Measurements from ENCODE around the gene ARHGEF25. TPM values are rescaled to one million over a fixed set of nuclear protein-coding genes. Genes with fewer than 3 reads are reported as not detected.

ARHGEF25 gene
- total and polyA plus RNA-seq, 2 of the 13 experiments (the other 11 are each of a cell fraction or from before 2014, with no cell fraction given): 11.5 to 12.5 TPM

DNA sequence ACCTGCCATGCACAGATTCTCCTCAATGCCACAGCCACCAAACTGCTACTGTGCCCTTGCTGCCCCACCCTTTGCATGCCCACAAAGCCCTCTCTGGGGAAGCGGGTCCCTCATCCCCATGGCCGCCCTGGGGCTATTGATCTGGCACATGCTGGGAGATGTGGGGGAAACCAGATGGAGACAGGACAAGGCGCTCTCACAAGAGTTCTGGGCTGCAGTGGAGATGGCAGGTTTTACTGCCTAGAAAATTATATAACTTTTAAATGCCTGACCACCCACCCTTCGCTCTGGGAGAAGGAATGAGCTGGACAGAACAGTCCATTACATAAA, 30.8 kb upstream of the ARHGEF25 start (continued):
- TF ChIP-seq ETV6 (CRISPR knock-in tag; conservative IDR thresholded peaks at IDR 0.05): no peak
- TF ChIP-seq ZNF749 (CRISPR knock-in tag; IDR thresholded peaks at IDR 0.05; ENCODE audit: borderline replicate concordance): no peak; the same call in 1 of the 2 replicates
- TF ChIP-seq NFRKB (IDR thresholded peaks at IDR 0.05): no peak
- no peak for TF ChIP-seq ATAD3A (CRISPR knock-in tag; IDR thresholded peaks at IDR 0.05)
- no peak for TF ChIP-seq TOE1 (CRISPR knock-in tag; IDR thresholded peaks at IDR 0.05)
- TF ChIP-seq, protein P1, sequence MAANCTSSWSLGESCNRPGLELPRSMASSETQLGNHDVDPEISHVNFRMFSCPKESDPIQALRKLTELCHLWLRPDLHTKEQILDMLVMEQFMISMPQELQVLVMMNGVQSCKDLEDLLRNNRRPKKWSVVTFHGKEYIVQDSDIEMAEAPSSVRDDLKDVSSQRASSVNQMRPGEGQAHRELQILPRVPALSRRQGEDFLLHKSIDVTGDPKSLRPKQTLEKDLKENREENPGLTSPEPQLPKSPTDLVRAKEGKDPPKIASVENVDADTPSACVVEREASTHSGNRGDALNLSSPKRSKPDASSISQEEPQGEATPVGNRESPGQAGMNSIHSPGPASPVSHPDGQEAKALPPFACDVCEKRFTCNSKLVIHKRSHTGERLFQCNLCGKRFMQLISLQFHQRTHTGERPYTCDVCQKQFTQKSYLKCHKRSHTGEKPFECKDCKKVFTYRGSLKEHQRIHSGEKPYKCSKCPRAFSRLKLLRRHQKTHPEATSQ (CRISPR knock-in tag; IDR thresholded peaks at IDR 0.05; ENCODE audit: borderline replicate concordance): no peak
- 0 out of 2 replicates have a peak, but pooled peaks have one; percentile 45 for TF ChIP-seq HNRNPL (IDR thresholded peaks at IDR 0.05; ENCODE audit: low read depth, low read length)
- 0 out of 2 replicates have a peak, but pooled peaks have one; percentile 1 for TF ChIP-seq ZNF670 (CRISPR knock-in tag; IDR thresholded peaks at IDR 0.05; ENCODE audit: borderline replicate concordance)
- TF ChIP-seq ZFY (CRISPR knock-in tag; IDR thresholded peaks at IDR 0.05): no peak
- TF ChIP-seq HMG20B (CRISPR knock-in tag; conservative IDR thresholded peaks at IDR 0.05): no peak
- TF ChIP-seq HIVEP1 (CRISPR knock-in tag; IDR thresholded peaks at IDR 0.05): no peak
- TF ChIP-seq ZNF24 (IDR thresholded peaks at IDR 0.05): no peak
- no peak for TF ChIP-seq ZNF83 (CRISPR knock-in tag; IDR thresholded peaks at IDR 0.05; ENCODE audit: borderline replicate concordance)
- TF ChIP-seq, protein P2, sequence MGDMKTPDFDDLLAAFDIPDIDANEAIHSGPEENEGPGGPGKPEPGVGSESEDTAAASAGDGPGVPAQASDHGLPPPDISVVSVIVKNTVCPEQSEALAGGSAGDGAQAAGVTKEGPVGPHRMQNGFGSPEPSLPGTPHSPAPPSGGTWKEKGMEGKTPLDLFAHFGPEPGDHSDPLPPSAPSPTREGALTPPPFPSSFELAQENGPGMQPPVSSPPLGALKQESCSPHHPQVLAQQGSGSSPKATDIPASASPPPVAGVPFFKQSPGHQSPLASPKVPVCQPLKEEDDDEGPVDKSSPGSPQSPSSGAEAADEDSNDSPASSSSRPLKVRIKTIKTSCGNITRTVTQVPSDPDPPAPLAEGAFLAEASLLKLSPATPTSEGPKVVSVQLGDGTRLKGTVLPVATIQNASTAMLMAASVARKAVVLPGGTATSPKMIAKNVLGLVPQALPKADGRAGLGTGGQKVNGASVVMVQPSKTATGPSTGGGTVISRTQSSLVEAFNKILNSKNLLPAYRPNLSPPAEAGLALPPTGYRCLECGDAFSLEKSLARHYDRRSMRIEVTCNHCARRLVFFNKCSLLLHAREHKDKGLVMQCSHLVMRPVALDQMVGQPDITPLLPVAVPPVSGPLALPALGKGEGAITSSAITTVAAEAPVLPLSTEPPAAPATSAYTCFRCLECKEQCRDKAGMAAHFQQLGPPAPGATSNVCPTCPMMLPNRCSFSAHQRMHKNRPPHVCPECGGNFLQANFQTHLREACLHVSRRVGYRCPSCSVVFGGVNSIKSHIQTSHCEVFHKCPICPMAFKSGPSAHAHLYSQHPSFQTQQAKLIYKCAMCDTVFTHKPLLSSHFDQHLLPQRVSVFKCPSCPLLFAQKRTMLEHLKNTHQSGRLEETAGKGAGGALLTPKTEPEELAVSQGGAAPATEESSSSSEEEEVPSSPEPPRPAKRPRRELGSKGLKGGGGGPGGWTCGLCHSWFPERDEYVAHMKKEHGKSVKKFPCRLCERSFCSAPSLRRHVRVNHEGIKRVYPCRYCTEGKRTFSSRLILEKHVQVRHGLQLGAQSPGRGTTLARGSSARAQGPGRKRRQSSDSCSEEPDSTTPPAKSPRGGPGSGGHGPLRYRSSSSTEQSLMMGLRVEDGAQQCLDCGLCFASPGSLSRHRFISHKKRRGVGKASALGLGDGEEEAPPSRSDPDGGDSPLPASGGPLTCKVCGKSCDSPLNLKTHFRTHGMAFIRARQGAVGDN (CRISPR knock-in tag; IDR thresholded peaks at IDR 0.05): peak; percentile 88
- peak; percentile 33 for TF ChIP-seq SALL1 (CRISPR knock-in tag; IDR thresholded peaks at IDR 0.05)
- no peak for TF ChIP-seq ZNF207 (IDR thresholded peaks at IDR 0.05; ENCODE audit: borderline replicate concordance)
- TF ChIP-seq, protein P3, sequence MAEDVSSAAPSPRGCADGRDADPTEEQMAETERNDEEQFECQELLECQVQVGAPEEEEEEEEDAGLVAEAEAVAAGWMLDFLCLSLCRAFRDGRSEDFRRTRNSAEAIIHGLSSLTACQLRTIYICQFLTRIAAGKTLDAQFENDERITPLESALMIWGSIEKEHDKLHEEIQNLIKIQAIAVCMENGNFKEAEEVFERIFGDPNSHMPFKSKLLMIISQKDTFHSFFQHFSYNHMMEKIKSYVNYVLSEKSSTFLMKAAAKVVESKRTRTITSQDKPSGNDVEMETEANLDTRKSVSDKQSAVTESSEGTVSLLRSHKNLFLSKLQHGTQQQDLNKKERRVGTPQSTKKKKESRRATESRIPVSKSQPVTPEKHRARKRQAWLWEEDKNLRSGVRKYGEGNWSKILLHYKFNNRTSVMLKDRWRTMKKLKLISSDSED (CRISPR knock-in tag; IDR thresholded peaks at IDR 0.05): peak; percentile 39; the same call in 1 of the 2 replicates
- TF ChIP-seq, protein P4, sequence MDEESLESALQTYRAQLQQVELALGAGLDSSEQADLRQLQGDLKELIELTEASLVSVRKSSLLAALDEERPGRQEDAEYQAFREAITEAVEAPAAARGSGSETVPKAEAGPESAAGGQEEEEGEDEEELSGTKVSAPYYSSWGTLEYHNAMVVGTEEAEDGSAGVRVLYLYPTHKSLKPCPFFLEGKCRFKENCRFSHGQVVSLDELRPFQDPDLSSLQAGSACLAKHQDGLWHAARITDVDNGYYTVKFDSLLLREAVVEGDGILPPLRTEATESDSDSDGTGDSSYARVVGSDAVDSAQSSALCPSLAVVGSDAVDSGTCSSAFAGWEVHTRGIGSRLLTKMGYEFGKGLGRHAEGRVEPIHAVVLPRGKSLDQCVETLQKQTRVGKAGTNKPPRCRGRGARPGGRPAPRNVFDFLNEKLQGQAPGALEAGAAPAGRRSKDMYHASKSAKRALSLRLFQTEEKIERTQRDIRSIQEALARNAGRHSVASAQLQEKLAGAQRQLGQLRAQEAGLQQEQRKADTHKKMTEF (CRISPR knock-in tag; IDR thresholded peaks at IDR 0.05): no peak
- TF ChIP-seq, protein P5, sequence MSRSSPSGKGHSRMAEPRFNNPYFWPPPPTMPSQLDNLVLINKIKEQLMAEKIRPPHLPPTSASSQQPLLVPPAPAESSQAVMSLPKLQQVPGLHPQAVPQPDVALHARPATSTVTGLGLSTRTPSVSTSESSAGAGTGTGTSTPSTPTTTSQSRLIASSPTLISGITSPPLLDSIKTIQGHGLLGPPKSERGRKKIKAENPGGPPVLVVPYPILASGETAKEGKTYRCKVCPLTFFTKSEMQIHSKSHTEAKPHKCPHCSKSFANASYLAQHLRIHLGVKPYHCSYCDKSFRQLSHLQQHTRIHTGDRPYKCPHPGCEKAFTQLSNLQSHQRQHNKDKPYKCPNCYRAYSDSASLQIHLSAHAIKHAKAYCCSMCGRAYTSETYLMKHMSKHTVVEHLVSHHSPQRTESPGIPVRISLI (CRISPR knock-in tag; IDR thresholded peaks at IDR 0.05; ENCODE audit: borderline replicate concordance): no peak
- TF ChIP-seq ZC3H4 (CRISPR knock-in tag; IDR thresholded peaks at IDR 0.05; ENCODE audit: borderline replicate concordance): peak; percentile 23; the same call in 1 of the 2 replicates
- TF ChIP-seq SRY (CRISPR knock-in tag; IDR thresholded peaks at IDR 0.05): no peak
